Peyer's patch (tissue), 4 donors: ENCODE measurements around the gene FCN1. TPM values are rescaled to one million over a fixed set of nuclear protein-coding genes. Genes with fewer than 3 reads are reported as not detected.
"Not testable (repeated sequence)": the region's sequence is repeated elsewhere in the genome, so short reads cannot be mapped to it uniquely, and the experiment has no call there.

ENCODE experiments used
- DNase-seq, 3 donors: peaks; one replicate each; pipeline ENCODE4 v3.0.0-alpha.2; 2017 to 2019
- H3K27ac ChIP-seq, 4 donors: fragments of 200-600 bp; sonication (generic); one replicate each; pipeline ENCODE4 v1.5.1; 2016 to 2019
- H3K27me3 ChIP-seq, 2 donors: fragments of 200-600 bp; sonication (generic); one replicate each; pipeline ENCODE4 v1.5.1; 2019
- H3K36me3 ChIP-seq, 3 donors: fragments of 200-600 bp; sonication (generic); one replicate each; pipeline ENCODE4 v1.5.1; 2016 to 2019
- H3K4me1 ChIP-seq, 4 donors: fragments of 200-600 bp; sonication (generic); one replicate each; pipeline ENCODE4 v1.5.1; 2016 to 2019
- H3K4me3 ChIP-seq, 4 donors: fragments of 200-600 bp; sonication (generic); 1 replicate in 3 of 4; 2 replicates in 1 of 4; pipeline ENCODE4 v1.5.1; 2016 to 2019; ENCODE audit warnings: mild to moderate bottlenecking in 1 of 4
- H3K9me3 ChIP-seq, 4 donors: fragments of 200-600 bp; sonication (generic); one replicate each; pipeline ENCODE4 v1.5.1; 2016 to 2019; ENCODE audit warnings: mild to moderate bottlenecking in 1 of 4
- POLR2A ChIP-seq, 2 donors: fragments of 450-650 bp; IDR thresholded peaks; one replicate each; pipeline ENCODE4 v1.5.1; 2017; ENCODE audit warnings: antibody characterized with exemption in 2 of 2, mild to moderate bottlenecking in 2 of 2, moderate library complexity in 2 of 2
- total RNA-seq, 4 donors: library from RNA; depleted of rRNA; stranded (reverse); fragments of >200 nt; gene quantifications; one replicate each; pipeline ENCODE4 v1.1.0, GENCODE V29; 2016
- TF ChIP-seq, protein P1 (sequence below), 6 experiments: fragments of 450-650 bp in 4 of 6; fragments of 200-600 bp in 2 of 6; sonication (generic) in 1 of 6; IDR thresholded peaks; one replicate each; pipeline ENCODE4 v1.5.1; 2017 to 2019; ENCODE audit warnings: antibody characterized with exemption in 6 of 6, mild to moderate bottlenecking in 3 of 6, moderate library complexity in 1 of 6

The FCN1 gene
- total RNA-seq, 4 donors from 2014 or later, result 2.5 TPM; not detected in 3

GRCh38 chr9:134960701-134961181 lies 43.0 kb upstream of the FCN1 start:
- H3K36me3 ChIP-seq, result no peaks in the 10 kb centered on the region
- no peak for TF ChIP-seq POLR2A (IDR thresholded peaks at IDR 0.05)
- H3K9me3 ChIP-seq, result no peaks in the 10 kb centered on the region
- no peaks in the 10 kb centered on the region for H3K4me1 ChIP-seq
- no peak overlapping the region for H3K4me3 ChIP-seq
- H3K27me3 ChIP-seq, result no peaks in the 10 kb centered on the region
- H3K27ac ChIP-seq, result no peak overlapping the region
- DNase-seq, result peak in 2 of 3 donors; percentile 24 to 29

GRCh38 chr9:134959971-134960310 lies 42.2 kb upstream of the FCN1 start:
- no peaks in the 10 kb centered on the region for H3K36me3 ChIP-seq
- H3K4me3 ChIP-seq, result no peak overlapping the region
- peak in 2 of 3 donors; percentile 21 to 30 for DNase-seq
- H3K27ac ChIP-seq, result no peak overlapping the region
- no peaks in the 10 kb centered on the region for H3K9me3 ChIP-seq
- TF ChIP-seq POLR2A (IDR thresholded peaks at IDR 0.05), result no peak
- TF ChIP-seq, protein P1, sequence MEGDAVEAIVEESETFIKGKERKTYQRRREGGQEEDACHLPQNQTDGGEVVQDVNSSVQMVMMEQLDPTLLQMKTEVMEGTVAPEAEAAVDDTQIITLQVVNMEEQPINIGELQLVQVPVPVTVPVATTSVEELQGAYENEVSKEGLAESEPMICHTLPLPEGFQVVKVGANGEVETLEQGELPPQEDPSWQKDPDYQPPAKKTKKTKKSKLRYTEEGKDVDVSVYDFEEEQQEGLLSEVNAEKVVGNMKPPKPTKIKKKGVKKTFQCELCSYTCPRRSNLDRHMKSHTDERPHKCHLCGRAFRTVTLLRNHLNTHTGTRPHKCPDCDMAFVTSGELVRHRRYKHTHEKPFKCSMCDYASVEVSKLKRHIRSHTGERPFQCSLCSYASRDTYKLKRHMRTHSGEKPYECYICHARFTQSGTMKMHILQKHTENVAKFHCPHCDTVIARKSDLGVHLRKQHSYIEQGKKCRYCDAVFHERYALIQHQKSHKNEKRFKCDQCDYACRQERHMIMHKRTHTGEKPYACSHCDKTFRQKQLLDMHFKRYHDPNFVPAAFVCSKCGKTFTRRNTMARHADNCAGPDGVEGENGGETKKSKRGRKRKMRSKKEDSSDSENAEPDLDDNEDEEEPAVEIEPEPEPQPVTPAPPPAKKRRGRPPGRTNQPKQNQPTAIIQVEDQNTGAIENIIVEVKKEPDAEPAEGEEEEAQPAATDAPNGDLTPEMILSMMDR (IDR thresholded peaks at IDR 0.05), result no peak
- no peaks in the 10 kb centered on the region for H3K27me3 ChIP-seq
- H3K4me1 ChIP-seq, result no peaks in the 10 kb centered on the region

DNA sequence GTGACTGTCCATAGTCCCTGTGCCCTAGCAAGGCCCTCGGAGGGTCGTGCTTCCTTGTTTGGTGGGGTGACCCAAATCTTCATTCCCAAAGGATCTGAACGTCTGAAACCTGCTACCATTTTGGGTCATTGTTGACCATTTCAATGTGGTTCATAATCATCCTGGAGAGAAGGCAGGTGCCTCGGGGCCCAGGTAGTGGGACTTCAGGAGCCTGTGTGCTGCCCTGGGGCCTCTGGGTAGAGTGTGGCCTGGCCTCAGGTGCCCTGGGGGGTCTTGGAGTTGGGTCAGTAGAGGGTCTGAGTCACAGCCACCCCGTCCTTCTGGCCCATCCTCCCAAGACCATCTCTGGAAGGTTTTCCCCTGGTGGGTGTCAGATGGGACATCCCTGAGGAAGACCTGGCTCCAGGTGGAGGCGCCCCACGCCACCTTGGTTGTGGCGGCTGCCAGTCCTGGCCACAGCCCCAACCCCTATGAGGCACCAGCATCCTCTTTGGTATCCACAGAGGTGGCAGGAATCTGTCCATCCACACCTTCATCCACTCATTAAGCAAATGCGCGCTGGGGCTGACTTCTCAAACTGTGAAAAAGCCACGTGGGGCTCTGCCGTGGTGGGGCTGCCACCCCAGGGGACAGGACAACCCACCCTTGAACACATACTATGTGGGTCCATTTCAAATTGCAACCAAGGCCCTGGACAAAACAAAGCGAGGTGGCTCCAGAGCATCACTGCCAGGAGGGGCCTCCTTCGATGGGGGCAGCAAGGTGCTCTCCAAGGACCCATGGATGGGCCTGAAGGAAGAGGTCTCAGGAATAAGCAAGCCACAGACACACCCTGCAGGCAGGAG lies 41.6 kb upstream of the FCN1 start:
- no peaks in the 10 kb centered on the region for H3K36me3 ChIP-seq
- DNase-seq, result peak in 2 of 3 donors; percentile 17 to 29
- H3K4me1 ChIP-seq, result no peaks in the 10 kb centered on the region
- TF ChIP-seq, protein P1 (IDR thresholded peaks at IDR 0.05), result no peak
- no peak for TF ChIP-seq POLR2A (IDR thresholded peaks at IDR 0.05)
- no peaks in the 10 kb centered on the region for H3K27me3 ChIP-seq
- no peak overlapping the region for H3K27ac ChIP-seq
- no peak overlapping the region for H3K4me3 ChIP-seq
- no peaks in the 10 kb centered on the region for H3K9me3 ChIP-seq

DNA sequence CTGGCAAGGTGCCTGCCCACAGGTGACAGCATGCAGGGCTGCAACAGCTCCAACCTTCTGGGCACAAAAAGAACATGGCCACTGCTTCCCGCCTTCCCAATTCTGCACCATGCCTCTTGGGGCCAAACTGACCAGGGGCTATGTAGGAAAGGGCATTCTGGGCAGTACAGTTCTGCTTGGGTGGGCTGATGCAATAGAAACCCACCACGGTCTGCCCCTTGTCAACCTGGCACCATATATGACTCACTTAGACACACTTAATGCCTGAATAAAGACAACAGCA lies 40.2 kb upstream of the FCN1 start:
- TF ChIP-seq, protein P1 (IDR thresholded peaks at IDR 0.05), result no peak
- no peak for TF ChIP-seq POLR2A (IDR thresholded peaks at IDR 0.05)
- H3K27ac ChIP-seq, result no peak overlapping the region
- H3K4me1 ChIP-seq, result no peaks in the 10 kb centered on the region
- no peaks in the 10 kb centered on the region for H3K36me3 ChIP-seq
- no peaks in the 10 kb centered on the region for H3K9me3 ChIP-seq
- H3K4me3 ChIP-seq, result no peak overlapping the region
- H3K27me3 ChIP-seq, result no peaks in the 10 kb centered on the region
- peak in 1 of 3 donors; percentile 22 for DNase-seq

DNA sequence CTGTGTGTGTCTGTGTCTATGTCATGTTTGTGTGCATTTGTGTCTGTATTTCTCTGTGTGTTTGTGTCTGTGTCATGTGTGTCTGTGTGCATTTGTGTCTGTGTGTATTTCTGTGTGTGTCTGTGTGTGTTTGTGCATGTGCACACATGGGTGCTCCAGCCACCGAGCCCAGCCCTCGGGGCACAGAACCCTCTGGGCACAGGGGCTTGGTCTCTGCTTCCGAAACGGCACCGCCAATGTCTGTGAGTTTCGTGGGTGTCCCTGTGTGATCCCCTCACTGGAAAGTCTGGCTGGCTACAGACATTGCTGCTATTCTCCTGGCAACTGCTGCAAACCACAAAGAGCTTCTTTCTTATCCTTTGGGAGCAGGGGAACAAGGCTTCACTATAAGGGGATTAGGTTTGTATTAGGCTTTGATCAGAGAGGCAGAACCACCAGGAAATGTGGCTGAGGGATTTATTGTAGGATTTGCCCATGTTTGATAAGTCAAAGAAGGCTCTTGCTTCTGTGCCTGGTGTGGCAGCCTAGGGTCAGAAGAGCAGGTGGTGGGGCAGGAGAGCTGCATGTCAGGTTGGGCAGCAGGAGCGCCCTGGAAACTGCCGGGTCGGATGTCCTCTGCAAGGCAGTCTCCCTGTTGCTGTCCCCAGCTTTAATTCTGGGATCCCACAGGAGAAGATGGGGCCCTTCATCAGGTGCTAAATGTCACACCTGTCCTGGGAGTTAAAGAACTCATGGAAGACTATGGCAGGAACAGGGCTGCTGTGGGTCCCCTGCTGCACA lies 39.6 kb upstream of the FCN1 start:
- Histone ChIP-seq H3K4me3 (no peak overlapping the region), H3K27me3 (no peaks in the 10 kb centered on the region), H3K4me1 (no peaks in the 10 kb centered on the region), H3K36me3 (no peaks in the 10 kb centered on the region), H3K27ac (no peak overlapping the region), H3K9me3 (no peaks in the 10 kb centered on the region)
- peak in 2 of 3 donors; percentile 21 to 28 for DNase-seq
- no peak for TF ChIP-seq POLR2A (IDR thresholded peaks at IDR 0.05)
- TF ChIP-seq, protein P1 (IDR thresholded peaks at IDR 0.05), result no peak

DNA sequence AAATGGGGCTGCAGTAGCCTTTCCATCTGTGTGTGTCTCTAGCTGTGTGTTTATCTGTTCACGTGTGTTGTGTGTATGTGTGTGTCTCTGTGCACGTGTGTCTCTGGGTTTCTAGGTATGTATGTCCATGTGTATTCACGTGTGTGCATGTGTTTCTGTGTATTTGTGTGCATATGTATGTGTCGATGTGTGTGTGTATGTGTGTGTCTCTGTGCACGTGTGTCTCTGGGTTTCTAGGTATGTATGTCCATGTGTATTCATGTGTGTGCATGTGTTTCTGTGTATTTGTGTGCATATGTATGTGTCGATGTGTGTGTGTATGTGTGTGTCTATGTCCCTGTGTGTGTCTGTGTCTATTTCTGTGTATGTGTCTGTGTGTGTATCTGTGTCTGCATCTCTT lies 38.7 kb upstream of the FCN1 start:
- not testable (repeated sequence) for H3K36me3 ChIP-seq, H3K4me1 ChIP-seq, H3K27ac ChIP-seq, H3K27me3 ChIP-seq, H3K4me3 ChIP-seq, DNase-seq, H3K9me3 ChIP-seq
